Measurements from ENCODE around the gene TMEM117. TPM values are rescaled to one million over a fixed set of nuclear protein-coding genes. Genes with fewer than 3 reads are reported as not detected.

Gene TMEM117
- total and polyA plus RNA-seq, 2 donors (not counting 3 experiments of a cell fraction or from before 2014, with no cell fraction given): 1.2 to 3.8 TPM

GRCh38 chr12:44162961-44163360, 327.1 kb downstream of the TMEM117 start:
- H3K9me3 ChIP-seq (replicated peaks; ENCODE audit: control insufficient read depth, insufficient read depth, low read length): no peaks in the 10 kb centered on the region
- TF ChIP-seq JUN (IDR thresholded peaks at IDR 0.05; ENCODE audit: borderline replicate concordance, insufficient read depth, insufficient read length, low read depth) (no peak), GATA2 (IDR thresholded peaks at IDR 0.05; ENCODE audit: insufficient read depth, insufficient read length, low read depth, low read length) (no peak), POLR2AphosphoS5 (IDR thresholded peaks at IDR 0.05; ENCODE audit: insufficient read depth, low read depth, low read length) (no peak), MAX (IDR thresholded peaks at IDR 0.05; ENCODE audit: insufficient read depth, insufficient read length) (no peak)
- CTCF ChIA-PET: no interaction called here
- dilution Hi-C loops (cut with MboI; ENCODE audit: extremely low pct_ligation_motif_present, low sequenced_read_pairs) (no loop called here), intact Hi-C loops (cut with micrococcal nuclease) (no loop called here)
- H3K27ac ChIP-seq (ENCODE audit: insufficient read depth, low read depth, low read length): no peak overlapping the region
- H3K4me1 ChIP-seq (ENCODE audit: control insufficient read depth, extremely low read depth, insufficient read depth, low read length): no peaks in the 10 kb centered on the region
- no peaks in the 10 kb centered on the region for H3K27me3 ChIP-seq (ENCODE audit: control insufficient read depth in 2 of 2, insufficient read depth in 2 of 2, low read length in 2 of 2)
- FAIRE-seq (no peak), DNase-seq (ENCODE audit: low read depth, low spot score) (no peak)
- no peak overlapping the region for H3K4me3 ChIP-seq (replicated peaks in 1 of 3; ENCODE audit: insufficient read depth in 1 of 3, low read depth in 1 of 3, low read length in 3 of 3)
- H3K79me2 ChIP-seq (ENCODE audit: control insufficient read depth, insufficient read depth, low read length): no peaks in the 10 kb centered on the region
- no peak overlapping the region for H2AFZ ChIP-seq (ENCODE audit: low read depth, low read length)
- no peak overlapping the region for H3K9ac ChIP-seq (replicated peaks; ENCODE audit: extremely low read depth, insufficient read depth, low read length)
- no peak overlapping the region for H3K4me2 ChIP-seq (ENCODE audit: insufficient read depth, low read length)
- BruUV-seq (replicated peaks): no TSS peak
- H3K9me1 ChIP-seq (replicated peaks; ENCODE audit: control insufficient read depth, extremely low read depth, insufficient read depth, low read length): no peaks in the 10 kb centered on the region
- POLR2A ChIA-PET: no interaction called here
- no peaks in the 10 kb centered on the region for H4K20me1 ChIP-seq (replicated peaks; ENCODE audit: control insufficient read depth, extremely low read depth, insufficient read depth, low read length)
- H3K36me3 ChIP-seq (ENCODE audit: control insufficient read depth in 2 of 2, extremely low read depth in 1 of 2, insufficient read depth in 2 of 2, low read length in 2 of 2): no peaks in the 10 kb centered on the region

GRCh38 chr12:44174053-44174452, 338.2 kb downstream of the TMEM117 start:
- intact Hi-C loops (cut with micrococcal nuclease) (no loop called here), dilution Hi-C loops (cut with MboI; ENCODE audit: extremely low pct_ligation_motif_present, low sequenced_read_pairs) (no loop called here)
- TF ChIP-seq EZH2 (IDR thresholded peaks at IDR 0.05; ENCODE audit: borderline replicate concordance, low read depth, low read length, severe bottlenecking) (no peak), CTCF (IDR thresholded peaks at IDR 0.05; ENCODE audit: extremely low read depth in 1 of 2, insufficient read depth in 1 of 2, low read depth in 1 of 2, low read length in 2 of 2) (no peak), GATA2 (IDR thresholded peaks at IDR 0.05; ENCODE audit: insufficient read depth, insufficient read length, low read depth, low read length) (no peak), MYC (IDR thresholded peaks at IDR 0.05; ENCODE audit: low read depth, low read length) (no peak), JUN (IDR thresholded peaks at IDR 0.05; ENCODE audit: borderline replicate concordance, insufficient read depth, insufficient read length, low read depth) (no peak), POLR2A (IDR thresholded peaks at IDR 0.05; ENCODE audit: low read depth, low read length) (no peak), MAX (IDR thresholded peaks at IDR 0.05; ENCODE audit: insufficient read depth, insufficient read length) (no peak)
- ChIA-PET POLR2A (no interaction called here), CTCF (no interaction called here)
- Histone ChIP-seq H4K20me1 (replicated peaks; ENCODE audit: control insufficient read depth, extremely low read depth, insufficient read depth, low read length) (no peaks in the 10 kb centered on the region), H3K27ac (ENCODE audit: insufficient read depth, low read depth, low read length) (no peak overlapping the region), H2AFZ (ENCODE audit: low read depth, low read length) (no peak overlapping the region), H3K36me3 (ENCODE audit: control insufficient read depth in 2 of 2, extremely low read depth in 1 of 2, insufficient read depth in 2 of 2, low read length in 2 of 2) (no peaks in the 10 kb centered on the region), H3K9me3 (replicated peaks; ENCODE audit: control insufficient read depth, insufficient read depth, low read length) (no peaks in the 10 kb centered on the region), H3K27me3 (ENCODE audit: control insufficient read depth in 2 of 2, insufficient read depth in 2 of 2, low read length in 2 of 2) (no peaks in the 10 kb centered on the region), H3K4me1 (ENCODE audit: control insufficient read depth, extremely low read depth, insufficient read depth, low read length) (no peaks in the 10 kb centered on the region), H3K4me2 (ENCODE audit: insufficient read depth, low read length) (no peak overlapping the region), H3K9me1 (replicated peaks; ENCODE audit: control insufficient read depth, extremely low read depth, insufficient read depth, low read length) (no peaks in the 10 kb centered on the region), H3K79me2 (ENCODE audit: control insufficient read depth, insufficient read depth, low read length) (no peaks in the 10 kb centered on the region), H3K4me3 (replicated peaks in 1 of 3; ENCODE audit: insufficient read depth in 1 of 3, low read depth in 1 of 3, low read length in 3 of 3) (no peak overlapping the region), H3K9ac (replicated peaks; ENCODE audit: extremely low read depth, insufficient read depth, low read length) (no peak overlapping the region)
- no TSS peak for BruUV-seq (replicated peaks)
- no peak for DNase-seq (ENCODE audit: low read depth, low spot score)
- no peak for FAIRE-seq

Data from endothelial cell of umbilical vein (primary cell).